ENCODE results near the gene TAS2R20. TPM values are rescaled to one million over a fixed set of nuclear protein-coding genes. Genes with fewer than 3 reads are reported as not detected.

TAS2R20 gene
- total and polyA plus RNA-seq, 2 experiments from 2014 or later: 3.9 TPM; not detected in 1

DNA sequence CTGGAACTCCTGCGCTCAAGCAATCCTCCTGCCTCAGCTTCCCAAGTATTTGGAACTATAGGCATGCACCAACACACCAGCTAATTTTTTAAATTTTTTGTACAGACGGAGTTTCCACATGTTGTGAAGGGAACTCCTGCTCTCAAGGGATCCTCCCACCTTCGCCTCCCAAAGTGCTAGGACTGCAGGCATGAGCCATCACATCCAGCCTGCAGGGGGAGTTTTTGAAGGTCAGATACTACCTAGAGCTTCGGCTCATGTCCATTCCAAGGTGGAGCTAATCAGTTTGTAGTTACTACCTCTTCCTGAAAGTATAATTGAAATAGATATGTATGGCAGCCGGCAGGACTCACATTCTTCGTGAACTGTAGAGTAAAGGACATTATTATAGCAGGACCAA, 28.0 kb upstream of the TAS2R20 start (continued):
- TF ChIP-seq ZNF462 (CRISPR knock-in tag; IDR thresholded peaks at IDR 0.05): no peak
- peak; percentile 61 to 74 for TF ChIP-seq CTCF (conservative IDR thresholded peaks at IDR 0.05; ENCODE audit: low read depth in 2 of 2)

GRCh38 chr12:11023387-11023786, 25.3 kb upstream of the TAS2R20 start:
- H3K4me3 ChIP-seq: no peak overlapping the region
- H3K4me1 ChIP-seq (ENCODE audit: insufficient read depth): no peaks in the 10 kb centered on the region
- H3K36me3 ChIP-seq (ENCODE audit: insufficient read depth): no peaks in the 10 kb centered on the region
- Mint-ChIP-seq H3K27me3 (ENCODE audit: insufficient read depth, low read depth, poor library complexity) (no peaks in the 10 kb centered on the region), H3K9me3 (peaks cover 5% of the 10 kb centered on the region), H3K27ac (no peak overlapping the region), H3K4me3 (no peak overlapping the region), H3K36me3 (ENCODE audit: low read depth) (peaks cover 10% of the 10 kb centered on the region; the same call in 2 of the 3 replicates), H3K4me1 (peaks cover 4% of the 10 kb centered on the region; the same call in 1 of the 3 replicates)
- no peaks in the 10 kb centered on the region for H4K20me1 ChIP-seq (replicated peaks; ENCODE audit: insufficient read depth)
- H2AFZ ChIP-seq: no peak overlapping the region
- no peak overlapping the region for H3K27ac ChIP-seq (ENCODE audit: low read depth)
- H3K27me3 ChIP-seq (ENCODE audit: insufficient read depth): no peaks in the 10 kb centered on the region
- H3K9me2 ChIP-seq (ENCODE audit: insufficient read depth): no peaks in the 10 kb centered on the region
- no peaks in the 10 kb centered on the region for H3F3A ChIP-seq (replicated peaks; ENCODE audit: low read depth)
- H3K4me2 ChIP-seq: no peak overlapping the region
- no peaks in the 10 kb centered on the region for H3K79me2 ChIP-seq (replicated peaks; ENCODE audit: insufficient read depth)
- DNase-seq (ENCODE audit: low spot score) (no peak), ATAC-seq (no peak)
- TF ChIP-seq ZNF462 (CRISPR knock-in tag; IDR thresholded peaks at IDR 0.05) (no peak), ZNF331 (CRISPR knock-in tag; IDR thresholded peaks at IDR 0.05; ENCODE audit: low read depth) (no peak), POLR2AphosphoS5 (IDR thresholded peaks at IDR 0.05; ENCODE audit: low read depth) (no peak), EZH2 (IDR thresholded peaks at IDR 0.05; ENCODE audit: low read depth, unreplicated experiment) (no peak)
